OCI-LY7 (cell line): Measurements from ENCODE around the gene MISP. TPM values are rescaled to one million over a fixed set of nuclear protein-coding genes. Genes with fewer than 3 reads are reported as not detected.
A peak's percentile ranks its signal among the peaks of the same experiment; 100 is the strongest.

Experiments
- BruUV-seq: library from RNA; stranded (reverse); fragments of 400-500 nt; replicated peaks from 2 replicates; lab custom pipeline; 2021; lab: Mats Ljungman, UMichigan
- CTCF ChIA-PET: fragments of 300-600 bp; sonication (Branson Sonifier 250); formaldehyde crosslinking; loops from one replicate; lab custom pipeline; 2022; ENCODE audit warnings: antibody characterized with exemption; ENCODE audit not compliant: unreplicated experiment; lab: Charles Lee
- POLR2A ChIA-PET: fragments of 300-600 bp; sonication (Branson Sonifier 250); formaldehyde crosslinking; loops from one replicate; lab custom pipeline; 2022; ENCODE audit warnings: antibody characterized with exemption; lab: Charles Lee
- DNase-seq: peaks from one replicate; pipeline ENCODE4 v3.0.0-alpha.2; 2015; ENCODE audit warnings: low spot score
- H2AFZ ChIP-seq: fragments of 200-600 bp; sonication (generic), shearing (Covaris generic); 2 replicates; pipeline ENCODE4 v1.6.1; 2014; ENCODE audit warnings: mild to moderate bottlenecking, antibody characterized with exemption, low read length, moderate library complexity
- H3K27ac ChIP-seq: fragments of 200-600 bp; sonication (generic); 2 replicates; pipeline ENCODE4 v1.5.1; 2014; ENCODE audit warnings: mixed run types, low read depth, mild to moderate bottlenecking, moderate library complexity, low read length, inconsistent platforms; ENCODE audit not compliant: poor library complexity, severe bottlenecking
- H3K36me3 ChIP-seq: fragments of 200-600 bp; sonication (generic); 2 replicates; pipeline ENCODE4 v1.6.1; 2014; ENCODE audit warnings: mild to moderate bottlenecking, antibody characterized with exemption, low read length, moderate library complexity, mixed read lengths; ENCODE audit not compliant: insufficient read depth
- H3K4me1 ChIP-seq: fragments of 200-600 bp; sonication (generic); 2 replicates; pipeline ENCODE4 v1.5.1; 2014; ENCODE audit warnings: mild to moderate bottlenecking, low read length; ENCODE audit not compliant: insufficient read depth, poor library complexity, severe bottlenecking
- H3K4me2 ChIP-seq: fragments of 200-600 bp; sonication (generic); 2 replicates; pipeline ENCODE4 v1.6.1; 2014; ENCODE audit warnings: mild to moderate bottlenecking, low read length
- H3K4me3 ChIP-seq: fragments of 200-600 bp; sonication (generic); 2 replicates; pipeline ENCODE4 v1.5.1; 2014; ENCODE audit warnings: mild to moderate bottlenecking, low read depth, low read length; ENCODE audit not compliant: poor library complexity, severe bottlenecking
- H3K79me2 ChIP-seq: fragments of 200-600 bp; sonication (generic); 2 replicates; pipeline ENCODE4 v1.6.1; 2016; ENCODE audit warnings: low read depth, mild to moderate bottlenecking, low read length, moderate library complexity, mixed read lengths; ENCODE audit not compliant: insufficient read depth
- H3K9me2 ChIP-seq: fragments of 200-600 bp; sonication (generic); 2 replicates; pipeline ENCODE4 v1.6.1; 2016; ENCODE audit warnings: mild to moderate bottlenecking, low read length, mixed read lengths; ENCODE audit not compliant: insufficient read depth
- H3K9me3 ChIP-seq: fragments of 200-600 bp; sonication (generic); 2 replicates; pipeline ENCODE4 v1.6.1; 2014; ENCODE audit warnings: mild to moderate bottlenecking, mixed run types, low read length, mixed read lengths
- H4K20me1 ChIP-seq: fragments of 200-600 bp; sonication (generic); 2 replicates; pipeline ENCODE4 v1.6.1; 2014; ENCODE audit warnings: mild to moderate bottlenecking, antibody characterized with exemption, low read length, moderate library complexity, mixed read lengths; ENCODE audit not compliant: insufficient read depth
- EZH2phosphoT487 ChIP-seq: fragments of 200-600 bp; sonication (generic); IDR thresholded peaks from 2 replicates; pipeline ENCODE4 v1.6.1; 2018; ENCODE audit warnings: low read depth, borderline replicate concordance, mild to moderate bottlenecking, mixed run types, antibody characterized with exemption, low read length, moderate library complexity, mixed read lengths
- intact Hi-C: fragments of 100-400 bp; cut with micrococcal nuclease; formaldehyde crosslinking; loops from one replicate; pipeline ENCODE4 v1.10.0; 2022; ENCODE audit not compliant: unreplicated experiment
- total RNA-seq, 2 experiments: library from RNA; depleted of rRNA in 1 of 2; stranded (reverse); fragments of >200 nt in 1 of 2; shearing (Covaris generic) in 1 of 2; gene quantifications; 2 replicates each; pipeline ENCODE4 v1.2.3, GENCODE V29; 2014 to 2022
- TF ChIP-seq, protein P1 (sequence below): fragments of 200-600 bp; sonication (generic); conservative IDR thresholded peaks from 2 replicates; pipeline ENCODE4 v1.5.1; 2014; ENCODE audit warnings: mild to moderate bottlenecking, antibody characterized with exemption, low read length, moderate library complexity, mixed read lengths

The MISP gene
- total RNA-seq, 2 experiments from 2014 or later, result 0.23 TPM; not detected in 1

- intact Hi-C loops, result no loop called here
- Histone ChIP-seq H3K4me1 (peaks cover 19% of the 10 kb centered on the region), H3K4me3 (no peak overlapping the region), H4K20me1 (peaks cover 39% of the 10 kb centered on the region), H3K9me3 (no peaks in the 10 kb centered on the region), H3K27ac (no peak overlapping the region), H3K36me3 (peaks cover 100% of the 10 kb centered on the region), H2AFZ (no peak overlapping the region), H3K4me2 (no peak overlapping the region), H3K79me2 (peaks cover 50% of the 10 kb centered on the region), H3K9me2 (no peaks in the 10 kb centered on the region)
- TF ChIP-seq, protein P1, sequence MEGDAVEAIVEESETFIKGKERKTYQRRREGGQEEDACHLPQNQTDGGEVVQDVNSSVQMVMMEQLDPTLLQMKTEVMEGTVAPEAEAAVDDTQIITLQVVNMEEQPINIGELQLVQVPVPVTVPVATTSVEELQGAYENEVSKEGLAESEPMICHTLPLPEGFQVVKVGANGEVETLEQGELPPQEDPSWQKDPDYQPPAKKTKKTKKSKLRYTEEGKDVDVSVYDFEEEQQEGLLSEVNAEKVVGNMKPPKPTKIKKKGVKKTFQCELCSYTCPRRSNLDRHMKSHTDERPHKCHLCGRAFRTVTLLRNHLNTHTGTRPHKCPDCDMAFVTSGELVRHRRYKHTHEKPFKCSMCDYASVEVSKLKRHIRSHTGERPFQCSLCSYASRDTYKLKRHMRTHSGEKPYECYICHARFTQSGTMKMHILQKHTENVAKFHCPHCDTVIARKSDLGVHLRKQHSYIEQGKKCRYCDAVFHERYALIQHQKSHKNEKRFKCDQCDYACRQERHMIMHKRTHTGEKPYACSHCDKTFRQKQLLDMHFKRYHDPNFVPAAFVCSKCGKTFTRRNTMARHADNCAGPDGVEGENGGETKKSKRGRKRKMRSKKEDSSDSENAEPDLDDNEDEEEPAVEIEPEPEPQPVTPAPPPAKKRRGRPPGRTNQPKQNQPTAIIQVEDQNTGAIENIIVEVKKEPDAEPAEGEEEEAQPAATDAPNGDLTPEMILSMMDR, result no peak
- TF ChIP-seq EZH2phosphoT487, result no peak
- POLR2A ChIA-PET, result no interaction called here
- no TSS peak for BruUV-seq
- no peak for DNase-seq
- CTCF ChIA-PET, result no interaction called here
Measured at GRCh38 chr19:803686-804418, 52.9 kb downstream of the MISP start.

DNA sequence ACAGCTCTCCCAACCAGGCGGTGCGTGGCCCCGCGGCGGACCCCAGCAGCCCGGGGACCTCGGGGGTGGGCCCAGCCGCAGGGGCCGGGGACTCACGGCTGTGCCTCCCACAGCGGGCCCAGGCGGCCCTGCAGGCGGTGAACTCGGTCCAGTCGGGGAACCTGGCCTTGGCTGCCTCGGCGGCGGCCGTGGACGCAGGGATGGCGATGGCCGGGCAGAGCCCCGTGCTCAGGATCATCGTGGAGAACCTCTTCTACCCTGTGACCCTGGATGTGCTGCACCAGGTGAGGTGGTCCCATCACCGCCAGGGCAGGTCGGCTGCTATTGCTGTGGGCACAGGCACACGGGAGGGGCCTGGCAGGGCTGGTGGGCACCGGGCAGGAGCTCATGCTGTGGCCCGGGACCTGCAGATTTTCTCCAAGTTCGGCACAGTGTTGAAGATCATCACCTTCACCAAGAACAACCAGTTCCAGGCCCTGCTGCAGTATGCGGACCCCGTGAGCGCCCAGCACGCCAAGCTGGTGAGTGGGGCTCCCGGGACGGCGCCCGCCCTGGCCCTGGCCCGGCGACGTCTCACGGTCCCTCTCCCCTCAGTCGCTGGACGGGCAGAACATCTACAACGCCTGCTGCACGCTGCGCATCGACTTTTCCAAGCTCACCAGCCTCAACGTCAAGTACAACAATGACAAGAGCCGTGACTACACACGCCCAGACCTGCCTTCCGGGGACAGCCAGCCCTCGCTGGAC, 53.7 kb downstream of the MISP start:
- peaks cover 99% of the 10 kb centered on the region for H3K36me3 ChIP-seq
- no peak for DNase-seq
- H3K9me2 ChIP-seq, result no peaks in the 10 kb centered on the region
- intact Hi-C loops, result no loop called here
- H3K9me3 ChIP-seq, result no peaks in the 10 kb centered on the region
- peaks cover 31% of the 10 kb centered on the region for H4K20me1 ChIP-seq
- no peak overlapping the region for H3K4me2 ChIP-seq
- CTCF ChIA-PET, result no interaction called here
- POLR2A ChIA-PET, result no interaction called here
- H3K4me1 ChIP-seq, result peaks cover 12% of the 10 kb centered on the region
- peaks cover 43% of the 10 kb centered on the region for H3K79me2 ChIP-seq
- TF ChIP-seq, protein P1, result no peak
- no peak for TF ChIP-seq EZH2phosphoT487
- H2AFZ ChIP-seq, result no peak overlapping the region
- H3K27ac ChIP-seq, result no peak overlapping the region
- no peak overlapping the region for H3K4me3 ChIP-seq
- TSS peak; percentile 6 for BruUV-seq

DNA sequence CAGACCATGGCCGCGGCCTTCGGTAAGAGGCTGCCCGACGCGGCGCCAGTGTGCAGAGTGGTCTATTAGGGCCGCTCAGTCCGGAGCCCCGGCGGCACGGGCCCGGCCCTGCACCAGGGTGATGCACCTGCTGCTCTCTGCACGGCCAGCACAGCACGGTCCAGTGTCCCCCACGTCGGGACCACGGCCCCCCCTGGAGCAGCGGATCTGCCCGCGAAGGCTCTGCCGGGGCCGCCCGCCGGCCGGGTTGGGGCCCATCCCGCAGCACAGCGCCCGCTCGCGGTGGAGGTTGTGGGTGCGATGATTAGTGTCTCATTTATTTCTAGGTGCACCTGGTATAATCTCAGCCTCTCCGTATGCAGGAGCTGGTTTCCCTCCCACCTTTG, 54.2 kb downstream of the MISP start:
- Histone ChIP-seq H3K4me3 (no peak overlapping the region), H3K27ac (no peak overlapping the region), H3K4me2 (no peak overlapping the region), H2AFZ (no peak overlapping the region), H3K79me2 (peaks cover 37% of the 10 kb centered on the region), H3K9me3 (no peaks in the 10 kb centered on the region), H3K36me3 (peaks cover 99% of the 10 kb centered on the region), H4K20me1 (peaks cover 26% of the 10 kb centered on the region), H3K4me1 (peaks cover 6% of the 10 kb centered on the region), H3K9me2 (no peaks in the 10 kb centered on the region)
- TF ChIP-seq EZH2phosphoT487, result no peak
- TF ChIP-seq, protein P1, result no peak
- intact Hi-C loops, result no loop called here
- BruUV-seq, result no TSS peak
- ChIA-PET CTCF (no interaction called here), POLR2A (no interaction called here)
- DNase-seq, result no peak
